GM11168 (cell line): Measurements from ENCODE around the gene OR1K1.

Experiments used
- in situ Hi-C: fragments of 300-500 bp; cut with MboI; formaldehyde crosslinking; loops from one replicate; pipeline ENCODE4 v1.12.0; 2022; ENCODE audit warnings: low sequenced_read_pairs; ENCODE audit not compliant: unreplicated experiment

OR1K1 gene

GRCh38 chr9:122846371-122846940 lies 46.5 kb downstream of the OR1K1 start:
- in situ Hi-C loops, result no loop called here

GRCh38 chr9:122848256-122848943 lies 48.5 kb downstream of the OR1K1 start:
- in situ Hi-C loops, result no loop called here
